H1 (cell line): ENCODE data around the gene SRSF3. TPM values are rescaled to one million over a fixed set of nuclear protein-coding genes. Genes with fewer than 3 reads are reported as not detected.

ENCODE experiments used
- BCL11A ChIP-seq, 2 experiments: IDR thresholded peaks; one replicate each; pipeline ENCODE4 v1.6.1; 2011; ENCODE audit warnings: low read depth in 2 of 2, low read length in 2 of 2, mild to moderate bottlenecking in 2 of 2
- CHD1 ChIP-seq: IDR thresholded peaks from 2 replicates; pipeline ENCODE4 v1.6.1; 2012; ENCODE audit warnings: low read depth, low read length, improper control_type of control experiment
- SUZ12 ChIP-seq: fragments of 200-600 bp; sonication (generic); IDR thresholded peaks from 2 replicates; pipeline ENCODE4 v1.6.1; 2012; ENCODE audit warnings: mild to moderate bottlenecking, inconsistent platforms, low read length, moderate library complexity, mixed read lengths
- polyA plus RNA-seq, 7 experiments: library from polyadenylated mRNA; depleted of rRNA in 3 of 7; stranded (reverse) in 5 of 7; unstranded in 2 of 7; fragments of >200 nt in 5 of 7; fragments of 200-250 nt in 2 of 7; gene quantifications; 1 replicate in 5 of 7; 2 replicates in 1 of 7; 4 replicates in 1 of 7; pipeline versions ENCODE4 v1.2.1 to v1.2.3, GENCODE V29; 2011 to 2013; ENCODE audit warnings: missing spikeins in 2 of 7, mixed read lengths in 2 of 7
- total RNA-seq: library from RNA; stranded (reverse); fragmentation: NEBNext Ultra II Directional; extraction: Animal tissue kit (Norgen Biotek cat#: 25700); gene quantifications from 2 replicates; pipeline ENCODE4 v1.2.1, GENCODE V29; 2021

The SRSF3 gene
- total and polyA plus RNA-seq, 2 of the 8 experiments (the other 6 are each of a cell fraction or from before 2014, with no cell fraction given): 471 to 689 TPM

- no peak for TF ChIP-seq SUZ12
- no peak for TF ChIP-seq BCL11A (IDR thresholded peaks at IDR 0.05; ENCODE audit: low read depth in 2 of 2, low read length in 2 of 2)
- no peak for TF ChIP-seq CHD1
- TF ChIP-seq, all 59 proteins: peak for 0
Observed at GRCh38 chr6:36616893-36617521, 22.8 kb downstream of the SRSF3 start (continued).
